HepG2 (cell line): ENCODE data around the gene SIRT1. TPM values are rescaled to one million over a fixed set of nuclear protein-coding genes. Genes with fewer than 3 reads are reported as not detected.

Experiments
- EEA1 ChIP-seq: sonication (generic); formaldehyde crosslinking; IDR thresholded peaks from 2 replicates; pipeline ENCODE4 v1.5.1; 2020; ENCODE audit warnings: mild to moderate bottlenecking, missing genetic modification reagents, borderline replicate concordance
- ELK4 ChIP-seq: sonication (generic); formaldehyde crosslinking; IDR thresholded peaks from 2 replicates; pipeline ENCODE4 v1.9.0; 2021; ENCODE audit warnings: missing genetic modification reagents, borderline replicate concordance
- ERF ChIP-seq: IDR thresholded peaks from 2 replicates; pipeline ENCODE4 v1.6.1; 2018; ENCODE audit warnings: missing biosample characterization, missing genetic modification reagents
- FOXK1 ChIP-seq: sonication (generic); formaldehyde crosslinking; IDR thresholded peaks from 2 replicates; pipeline ENCODE4 v1.4.0; 2020; ENCODE audit warnings: low read depth, missing genetic modification reagents, borderline replicate concordance
- HMG20B ChIP-seq: conservative IDR thresholded peaks from 2 replicates; pipeline ENCODE4 v1.6.1; 2016; ENCODE audit warnings: missing genetic modification reagents, missing compliant biosample characterization
- HNF4G ChIP-seq, 2 experiments: sonication (generic) in 1 of 2; formaldehyde crosslinking in 1 of 2; IDR thresholded peaks; 2 replicates each; pipeline versions ENCODE4 v1.4.0 to v1.6.1; 2011 to 2020; ENCODE audit warnings: borderline replicate concordance in 2 of 2, low read depth in 2 of 2, mild to moderate bottlenecking in 2 of 2, low read length in 1 of 2, missing genetic modification reagents in 1 of 2, moderate library complexity in 1 of 2
- KAT2B ChIP-seq: fragments of 150-350 bp; IDR thresholded peaks from 2 replicates; pipeline ENCODE4 v1.6.1; 2014; ENCODE audit warnings: low read depth, low read length, borderline replicate concordance
- KDM2A ChIP-seq: sonication (generic); formaldehyde crosslinking; IDR thresholded peaks from 2 replicates; pipeline ENCODE4 v1.4.0; 2020; ENCODE audit warnings: low read depth, missing genetic modification reagents, borderline replicate concordance
- MED1 ChIP-seq: sonication (generic); formaldehyde crosslinking; IDR thresholded peaks from 2 replicates; pipeline ENCODE4 v1.4.0; 2020; ENCODE audit warnings: missing genetic modification reagents
- MED13 ChIP-seq: sonication (generic); formaldehyde crosslinking; IDR thresholded peaks from 2 replicates; pipeline ENCODE4 v1.5.0; 2020; ENCODE audit warnings: missing genetic modification reagents
- NR2F1 ChIP-seq, 2 experiments: fragments of 450-650 bp in 1 of 2; formaldehyde crosslinking in 1 of 2; IDR thresholded peaks; 2 replicates each; pipeline versions ENCODE4 v1.5.0 to v1.6.1; 2016 to 2020; ENCODE audit warnings: mild to moderate bottlenecking in 1 of 2, missing compliant biosample characterization in 1 of 2, missing genetic modification reagents in 1 of 2, moderate library complexity in 1 of 2
- NRL ChIP-seq: sonication (generic); formaldehyde crosslinking; IDR thresholded peaks from 2 replicates; pipeline ENCODE4 v1.5.0; 2020; ENCODE audit warnings: missing genetic modification reagents, mild to moderate bottlenecking, moderate library complexity, borderline replicate concordance
- SIN3A ChIP-seq: IDR thresholded peaks from 2 replicates; pipeline ENCODE4 v1.6.1; 2011; ENCODE audit warnings: low read depth, mild to moderate bottlenecking, control low read depth, low read length, borderline replicate concordance
- TEAD3 ChIP-seq: optimal IDR thresholded peaks from 2 replicates; pipeline ENCODE3; 2016; ENCODE audit warnings: borderline replicate concordance
- THAP7 ChIP-seq: sonication (generic); formaldehyde crosslinking; IDR thresholded peaks from 2 replicates; pipeline ENCODE4 v1.8.1; 2023; ENCODE audit warnings: mild to moderate bottlenecking, missing genetic modification reagents
- ZBTB21 ChIP-seq: sonication (generic); formaldehyde crosslinking; IDR thresholded peaks from 2 replicates; pipeline ENCODE4 v1.4.0; 2020; ENCODE audit warnings: missing genetic modification reagents
- ZFY ChIP-seq: sonication (generic); formaldehyde crosslinking; IDR thresholded peaks from 2 replicates; pipeline ENCODE4 v1.4.0; 2020; ENCODE audit warnings: missing genetic modification reagents
- ZFYVE20 ChIP-seq: sonication (generic); formaldehyde crosslinking; IDR thresholded peaks from 2 replicates; pipeline ENCODE4 v1.8.0; 2023; ENCODE audit warnings: low read depth, mild to moderate bottlenecking, moderate library complexity, missing genetic modification reagents, borderline replicate concordance
- ZNF235 ChIP-seq: sonication (generic); formaldehyde crosslinking; IDR thresholded peaks from 2 replicates; pipeline ENCODE4 v1.8.1; 2023; ENCODE audit warnings: mild to moderate bottlenecking, missing genetic modification reagents, borderline replicate concordance
- ZNF34 ChIP-seq: sonication (generic); formaldehyde crosslinking; IDR thresholded peaks from 2 replicates; pipeline ENCODE4 v1.4.0; 2020; ENCODE audit warnings: mild to moderate bottlenecking, missing genetic modification reagents, borderline replicate concordance
- ZNF484 ChIP-seq: sonication (generic); formaldehyde crosslinking; IDR thresholded peaks from 2 replicates; pipeline ENCODE4 v1.5.1; 2020; ENCODE audit warnings: mild to moderate bottlenecking, low read depth, missing genetic modification reagents, borderline replicate concordance
- ZNF607 ChIP-seq: sonication (generic); formaldehyde crosslinking; IDR thresholded peaks from 2 replicates; pipeline ENCODE4 v1.5.1; 2020; ENCODE audit warnings: missing genetic modification reagents, mild to moderate bottlenecking, borderline replicate concordance
- ZNF83 ChIP-seq: sonication (generic); formaldehyde crosslinking; IDR thresholded peaks from 2 replicates; pipeline ENCODE4 v1.4.0; 2020; ENCODE audit warnings: missing genetic modification reagents, mild to moderate bottlenecking, borderline replicate concordance
- polyA plus RNA-seq, 8 experiments: library from polyadenylated mRNA; depleted of rRNA in 3 of 8; stranded (reverse) in 7 of 8; unstranded in 1 of 8; fragments of >200 nt; fragmentation: Illumina TruSeq in 4 of 8; extraction: Trizol in 4 of 8; gene quantifications; 2 replicates each; pipeline versions ENCODE4 v1.2.1 to v1.2.3, GENCODE V29; 2011 to 2016; ENCODE audit warnings: low read depth in 4 of 8, missing spikeins in 1 of 8, mixed read lengths in 1 of 8; ENCODE audit not compliant: insufficient read depth in 1 of 8
- total RNA-seq, 5 experiments: library from RNA; depleted of rRNA; stranded (reverse); fragments of >200 nt; fragmentation: Illumina TruSeq; extraction: Trizol; gene quantifications; 2 replicates each; pipeline ENCODE4 v1.2.3, GENCODE V29; 2016; ENCODE audit warnings: low read depth in 1 of 5
- TF ChIP-seq, protein P1 (sequence below): sonication (generic); formaldehyde crosslinking; IDR thresholded peaks from 2 replicates; pipeline ENCODE4 v1.4.0; 2020; ENCODE audit warnings: mild to moderate bottlenecking, missing genetic modification reagents, borderline replicate concordance
- TF ChIP-seq, protein P2 (sequence below): sonication (generic); formaldehyde crosslinking; IDR thresholded peaks from 2 replicates; pipeline ENCODE4 v1.8.0; 2022; ENCODE audit warnings: missing genetic modification reagents, low read depth, mild to moderate bottlenecking, borderline replicate concordance

Gene SIRT1
- total and polyA plus RNA-seq, 2 of the 13 experiments (the other 11 are each of a cell fraction or from before 2014, with no cell fraction given), result 9.4 to 10.2 TPM

- peak; percentile 81; the same call in 1 of the 2 replicates for TF ChIP-seq ERF (CRISPR knock-in tag)
- TF ChIP-seq, protein P1, sequence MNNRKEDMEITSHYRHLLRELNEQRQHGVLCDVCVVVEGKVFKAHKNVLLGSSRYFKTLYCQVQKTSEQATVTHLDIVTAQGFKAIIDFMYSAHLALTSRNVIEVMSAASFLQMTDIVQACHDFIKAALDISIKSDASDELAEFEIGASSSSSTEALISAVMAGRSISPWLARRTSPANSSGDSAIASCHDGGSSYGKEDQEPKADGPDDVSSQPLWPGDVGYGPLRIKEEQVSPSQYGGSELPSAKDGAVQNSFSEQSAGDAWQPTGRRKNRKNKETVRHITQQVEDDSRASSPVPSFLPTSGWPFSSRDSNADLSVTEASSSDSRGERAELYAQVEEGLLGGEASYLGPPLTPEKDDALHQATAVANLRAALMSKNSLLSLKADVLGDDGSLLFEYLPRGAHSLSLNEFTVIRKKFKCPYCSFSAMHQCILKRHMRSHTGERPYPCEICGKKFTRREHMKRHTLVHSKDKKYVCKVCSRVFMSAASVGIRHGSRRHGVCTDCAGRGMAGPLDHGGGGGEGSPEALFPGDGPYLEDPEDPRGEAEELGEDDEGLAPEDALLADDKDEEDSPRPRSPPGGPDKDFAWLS (CRISPR knock-in tag), result no peak
- TF ChIP-seq ZNF484 (CRISPR knock-in tag), result no peak
- TF ChIP-seq, protein P2, sequence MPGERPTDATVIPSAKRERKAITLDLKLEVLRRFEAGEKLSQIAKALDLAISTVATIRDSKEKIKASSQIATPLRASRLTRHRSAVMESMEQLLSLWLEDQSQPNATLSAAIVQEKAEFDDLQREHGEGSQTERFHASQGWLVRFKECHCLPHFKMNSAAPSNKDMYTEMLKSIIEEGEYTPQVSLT (CRISPR knock-in tag), result no peak
- no peak for TF ChIP-seq HMG20B
- TF ChIP-seq FOXK1, result peak; percentile 83; the same call in 1 of the 2 replicates
- peak in 1 of 2 experiments; percentile 28; a peak in 1 of 4 replicates for TF ChIP-seq NR2F1 (CRISPR knock-in tag; IDR thresholded peaks at IDR 0.05)
- TF ChIP-seq ZFY, result peak; percentile 94
- TF ChIP-seq MED13 (CRISPR knock-in tag), result no peak
- TF ChIP-seq ZNF34 (CRISPR knock-in tag), result no peak
- TF ChIP-seq TEAD3 (CRISPR knock-in tag), result peak; percentile 62
- no peak for TF ChIP-seq ZNF83
- TF ChIP-seq EEA1 (CRISPR knock-in tag), result no peak
- no peak for TF ChIP-seq SIN3A
- TF ChIP-seq HNF4G (IDR thresholded peaks at IDR 0.05; ENCODE audit: borderline replicate concordance, low read depth, low read length), result no peak
- TF ChIP-seq HNF4G (CRISPR knock-in tag; IDR thresholded peaks at IDR 0.05; ENCODE audit: borderline replicate concordance, low read depth), result no peak
- TF ChIP-seq KDM2A (CRISPR knock-in tag), result peak; percentile 83; the same call in 1 of the 2 replicates
- TF ChIP-seq KAT2B, result no peak
- TF ChIP-seq THAP7 (CRISPR knock-in tag), result no peak
- TF ChIP-seq MED1 (CRISPR knock-in tag), result peak; percentile 52; the same call in 1 of the 2 replicates
- TF ChIP-seq ELK4 (CRISPR knock-in tag), result no peak; the same call in 1 of the 2 replicates
- no peak for TF ChIP-seq ZNF607 (CRISPR knock-in tag)
- no peak; the same call in 1 of the 2 replicates for TF ChIP-seq ZNF235 (CRISPR knock-in tag)
- TF ChIP-seq ZBTB21 (CRISPR knock-in tag), result no peak
- peak; percentile 60; the same call in 1 of the 2 replicates for TF ChIP-seq NRL (CRISPR knock-in tag)
- no peak for TF ChIP-seq ZFYVE20 (CRISPR knock-in tag)
Observed at GRCh38 chr10:67849331-67850011, 35.0 kb upstream of the SIRT1 start (continued).
